ENCODE results near the gene ACTL7A.

Gene ACTL7A

DNA sequence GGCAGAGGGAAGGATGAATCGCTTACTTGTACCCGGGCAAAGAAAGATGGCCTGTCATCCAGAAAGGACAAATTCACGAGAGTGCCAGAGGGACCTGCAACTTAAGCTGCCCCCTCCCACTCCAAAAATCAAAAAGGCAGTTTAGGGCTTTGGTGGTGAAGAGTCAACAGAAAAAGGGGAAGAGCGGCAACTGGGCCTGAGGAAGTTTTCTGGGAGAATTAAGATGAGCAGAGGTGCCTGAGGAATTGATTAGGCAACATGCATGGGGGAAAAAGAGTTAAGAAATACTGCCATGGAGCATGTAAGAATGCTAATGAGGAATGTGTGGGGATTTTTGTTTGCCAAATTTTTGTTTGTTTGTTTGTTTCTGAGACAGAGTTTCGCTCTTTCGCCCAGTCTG, 4.5 kb upstream of the ACTL7A start:
- Histone ChIP-seq H3K27ac (ENCODE audit: insufficient read depth, low read length, poor library complexity, severe bottlenecking) (no peak overlapping the region), H3K27me3 (replicated peaks; ENCODE audit: control insufficient read depth, insufficient read depth, low read length, poor library complexity, severe bottlenecking) (no peaks in the 10 kb centered on the region), H3K36me3 (ENCODE audit: control insufficient read depth, insufficient read depth, low read length) (no peaks in the 10 kb centered on the region), H3K4me3 (ENCODE audit: insufficient read depth, low read depth, low read length, poor library complexity, severe bottlenecking) (no peak overlapping the region), H3K4me1 (ENCODE audit: control insufficient read depth, insufficient read depth, low read length, poor library complexity, severe bottlenecking) (no peaks in the 10 kb centered on the region), H3K9me3 (ENCODE audit: control insufficient read depth, low read length) (no peaks in the 10 kb centered on the region)
- no peak for DNase-seq

DNA sequence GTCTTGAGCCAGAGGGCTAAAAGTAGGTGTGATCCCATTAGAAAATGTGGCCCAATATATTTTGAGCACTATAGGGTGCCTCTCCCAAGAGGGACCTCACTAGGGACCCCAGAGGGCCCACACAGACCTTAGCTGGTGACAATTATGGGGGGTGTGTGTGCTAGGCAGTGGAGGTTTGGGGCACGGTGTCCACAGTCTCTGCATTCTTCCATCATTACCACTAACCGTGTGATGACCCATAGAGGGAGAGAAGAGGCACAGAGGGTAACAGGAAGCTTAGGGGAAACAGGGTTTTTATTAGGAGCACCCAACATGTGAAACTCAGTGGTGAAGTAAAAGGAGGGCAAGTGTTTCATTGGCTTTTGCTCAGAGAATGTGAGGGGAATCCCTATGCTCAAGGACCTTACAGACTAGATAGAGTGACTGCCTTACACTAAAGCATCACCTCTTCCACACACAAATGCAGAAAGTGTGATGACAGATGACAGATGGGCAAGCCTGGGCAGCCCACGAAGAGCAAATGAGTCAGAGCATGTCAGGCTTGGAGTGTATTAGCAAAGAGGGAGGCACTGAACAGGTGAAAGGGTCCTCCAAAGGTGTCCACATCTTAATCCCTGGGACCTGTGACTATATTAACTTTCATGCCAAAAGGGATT, 2.5 kb upstream of the ACTL7A start:
- H3K9me3 ChIP-seq (ENCODE audit: control insufficient read depth, low read length): no peaks in the 10 kb centered on the region
- H3K36me3 ChIP-seq (ENCODE audit: control insufficient read depth, insufficient read depth, low read length): no peaks in the 10 kb centered on the region
- no peaks in the 10 kb centered on the region for H3K4me1 ChIP-seq (ENCODE audit: control insufficient read depth, insufficient read depth, low read length, poor library complexity, severe bottlenecking)
- no peak overlapping the region for H3K4me3 ChIP-seq (ENCODE audit: insufficient read depth, low read depth, low read length, poor library complexity, severe bottlenecking)
- no peaks in the 10 kb centered on the region for H3K27me3 ChIP-seq (replicated peaks; ENCODE audit: control insufficient read depth, insufficient read depth, low read length, poor library complexity, severe bottlenecking)
- no peak for DNase-seq
- no peak overlapping the region for H3K27ac ChIP-seq (ENCODE audit: insufficient read depth, low read length, poor library complexity, severe bottlenecking)

DNA sequence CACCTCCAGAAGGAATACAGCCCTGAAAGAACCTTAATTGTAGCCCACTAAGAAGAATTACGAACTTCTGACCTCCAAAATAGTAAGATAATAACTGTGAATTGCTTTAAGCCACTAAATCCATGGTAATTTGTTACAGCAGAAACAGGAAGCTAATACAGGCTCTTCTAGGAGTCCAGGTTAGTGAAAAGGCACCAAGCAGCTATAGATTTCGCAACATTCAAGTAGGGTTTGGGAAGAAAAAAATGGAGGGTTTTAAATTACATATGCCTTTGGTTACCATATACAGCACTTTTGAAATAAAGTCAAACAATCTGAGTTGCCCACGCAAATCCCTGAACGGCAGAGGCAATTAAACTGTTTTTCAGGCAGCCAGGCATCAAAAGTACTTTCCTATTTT, 1.7 kb upstream of the ACTL7A start:
- no peaks in the 10 kb centered on the region for H3K4me1 ChIP-seq (ENCODE audit: control insufficient read depth, insufficient read depth, low read length, poor library complexity, severe bottlenecking)
- no peaks in the 10 kb centered on the region for H3K9me3 ChIP-seq (ENCODE audit: control insufficient read depth, low read length)
- H3K36me3 ChIP-seq (ENCODE audit: control insufficient read depth, insufficient read depth, low read length): no peaks in the 10 kb centered on the region
- H3K4me3 ChIP-seq (ENCODE audit: insufficient read depth, low read depth, low read length, poor library complexity, severe bottlenecking): no peak overlapping the region
- DNase-seq: no peak
- H3K27ac ChIP-seq (ENCODE audit: insufficient read depth, low read length, poor library complexity, severe bottlenecking): no peak overlapping the region
- H3K27me3 ChIP-seq (replicated peaks; ENCODE audit: control insufficient read depth, insufficient read depth, low read length, poor library complexity, severe bottlenecking): no peaks in the 10 kb centered on the region

DNA sequence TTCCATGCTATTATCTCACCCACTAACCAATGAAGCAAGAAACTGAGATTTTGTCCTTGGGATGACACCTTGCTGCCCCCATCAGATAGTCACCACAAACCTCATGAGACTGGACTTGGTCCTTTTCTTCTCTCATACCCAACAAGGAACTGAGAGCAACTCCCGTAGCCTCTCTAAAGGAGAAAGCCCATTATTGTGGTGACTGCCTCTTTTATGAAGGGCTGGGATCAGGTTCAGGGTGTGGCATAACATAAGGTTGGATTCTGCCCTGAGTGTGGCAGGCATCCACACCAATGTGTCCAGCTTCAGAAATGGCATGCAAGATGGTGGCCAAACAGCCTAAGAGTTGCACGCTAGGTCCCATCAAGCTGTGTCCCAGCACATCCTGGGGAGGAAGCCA, 1.3 kb upstream of the ACTL7A start:
- H3K27me3 ChIP-seq (replicated peaks; ENCODE audit: control insufficient read depth, insufficient read depth, low read length, poor library complexity, severe bottlenecking): no peaks in the 10 kb centered on the region
- H3K4me1 ChIP-seq (ENCODE audit: control insufficient read depth, insufficient read depth, low read length, poor library complexity, severe bottlenecking): no peaks in the 10 kb centered on the region
- no peak for DNase-seq
- no peak overlapping the region for H3K4me3 ChIP-seq (ENCODE audit: insufficient read depth, low read depth, low read length, poor library complexity, severe bottlenecking)
- H3K9me3 ChIP-seq (ENCODE audit: control insufficient read depth, low read length): no peaks in the 10 kb centered on the region
- H3K27ac ChIP-seq (ENCODE audit: insufficient read depth, low read length, poor library complexity, severe bottlenecking): no peak overlapping the region
- no peaks in the 10 kb centered on the region for H3K36me3 ChIP-seq (ENCODE audit: control insufficient read depth, insufficient read depth, low read length)

DNA sequence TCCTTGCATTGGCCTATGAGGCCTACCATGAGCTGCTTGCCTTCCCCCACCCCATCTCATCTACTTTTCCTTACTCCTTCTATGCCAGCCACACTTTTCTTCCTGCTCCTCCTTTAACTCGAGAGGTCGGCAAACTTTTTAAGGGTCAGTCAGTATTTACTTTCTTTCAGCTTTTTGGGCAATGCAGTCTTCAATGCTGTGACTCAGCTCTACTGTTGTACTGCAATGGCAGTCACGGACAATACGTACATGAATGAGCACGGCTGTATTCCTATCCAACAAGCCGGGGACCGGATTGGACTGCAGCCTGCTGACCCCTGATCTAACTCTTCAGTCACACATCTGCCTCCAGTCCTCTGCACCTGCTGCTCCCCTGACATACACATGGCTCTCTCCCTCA, 602 bp upstream of the ACTL7A start:
- DNase-seq: no peak

DNA sequence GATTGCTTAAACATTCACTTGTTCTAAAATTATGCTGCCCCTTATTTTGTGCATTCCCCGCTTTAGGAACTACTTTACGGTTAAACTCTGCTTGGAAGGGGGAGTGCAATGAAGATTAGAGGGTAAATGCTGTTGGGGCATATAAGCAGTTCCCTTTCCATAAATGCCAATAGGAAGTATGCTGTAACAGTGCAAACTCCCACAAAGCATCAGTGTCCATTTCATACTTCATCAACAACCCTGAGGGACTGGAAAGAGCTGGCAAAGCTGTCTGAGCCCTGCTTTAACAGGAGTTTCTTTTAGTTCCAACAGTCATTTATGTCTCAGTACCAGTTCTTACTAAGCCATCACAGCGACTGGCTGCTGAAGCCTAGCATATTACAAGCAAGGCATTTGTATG, 1.8 kb downstream of the ACTL7A start:
- Histone ChIP-seq H3K27ac (ENCODE audit: insufficient read depth, low read length, poor library complexity, severe bottlenecking) (no peak overlapping the region), H3K36me3 (ENCODE audit: control insufficient read depth, insufficient read depth, low read length) (peaks cover 6% of the 10 kb centered on the region), H3K4me3 (ENCODE audit: insufficient read depth, low read depth, low read length, poor library complexity, severe bottlenecking) (no peak overlapping the region), H3K27me3 (replicated peaks; ENCODE audit: control insufficient read depth, insufficient read depth, low read length, poor library complexity, severe bottlenecking) (no peaks in the 10 kb centered on the region), H3K9me3 (ENCODE audit: control insufficient read depth, low read length) (no peaks in the 10 kb centered on the region), H3K4me1 (ENCODE audit: control insufficient read depth, insufficient read depth, low read length, poor library complexity, severe bottlenecking) (no peaks in the 10 kb centered on the region)
- no peak for DNase-seq

More for the DNA sequence above, 602 bp upstream of the ACTL7A start:
- no peaks in the 10 kb centered on the region for H3K4me1 ChIP-seq (ENCODE audit: control insufficient read depth, insufficient read depth, low read length, poor library complexity, severe bottlenecking)
- no peaks in the 10 kb centered on the region for H3K9me3 ChIP-seq (ENCODE audit: control insufficient read depth, low read length)
- no peaks in the 10 kb centered on the region for H3K36me3 ChIP-seq (ENCODE audit: control insufficient read depth, insufficient read depth, low read length)
- H3K4me3 ChIP-seq (ENCODE audit: insufficient read depth, low read depth, low read length, poor library complexity, severe bottlenecking): no peak overlapping the region
- H3K27me3 ChIP-seq (replicated peaks; ENCODE audit: control insufficient read depth, insufficient read depth, low read length, poor library complexity, severe bottlenecking): no peaks in the 10 kb centered on the region
- H3K27ac ChIP-seq (ENCODE audit: insufficient read depth, low read length, poor library complexity, severe bottlenecking): no peak overlapping the region

DNA sequence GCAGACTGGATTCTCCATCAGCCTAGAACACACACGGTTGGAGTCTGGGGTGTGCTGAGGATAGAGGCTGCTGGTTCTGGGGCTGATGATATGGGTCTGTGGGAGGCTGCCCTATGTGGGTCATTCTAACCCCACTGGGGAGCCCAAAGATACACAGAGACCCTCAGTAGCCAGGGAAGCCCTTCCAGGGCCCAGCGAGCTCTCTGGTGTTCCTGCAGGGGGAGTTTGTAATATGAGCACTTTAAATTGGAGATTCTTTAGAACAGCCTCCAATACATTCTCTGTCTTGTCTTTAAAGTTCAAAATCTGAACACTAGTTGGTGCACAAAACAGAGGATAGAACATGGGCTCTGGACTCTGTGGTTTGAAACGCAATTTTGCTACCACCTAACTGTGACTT, 2.4 kb downstream of the ACTL7A start:
- DNase-seq: no peak
- Histone ChIP-seq H3K27me3 (replicated peaks; ENCODE audit: control insufficient read depth, insufficient read depth, low read length, poor library complexity, severe bottlenecking) (no peaks in the 10 kb centered on the region), H3K36me3 (ENCODE audit: control insufficient read depth, insufficient read depth, low read length) (peaks cover 6% of the 10 kb centered on the region), H3K4me3 (ENCODE audit: insufficient read depth, low read depth, low read length, poor library complexity, severe bottlenecking) (no peak overlapping the region), H3K9me3 (ENCODE audit: control insufficient read depth, low read length) (no peaks in the 10 kb centered on the region), H3K27ac (ENCODE audit: insufficient read depth, low read length, poor library complexity, severe bottlenecking) (no peak overlapping the region), H3K4me1 (ENCODE audit: control insufficient read depth, insufficient read depth, low read length, poor library complexity, severe bottlenecking) (no peaks in the 10 kb centered on the region)

DNA sequence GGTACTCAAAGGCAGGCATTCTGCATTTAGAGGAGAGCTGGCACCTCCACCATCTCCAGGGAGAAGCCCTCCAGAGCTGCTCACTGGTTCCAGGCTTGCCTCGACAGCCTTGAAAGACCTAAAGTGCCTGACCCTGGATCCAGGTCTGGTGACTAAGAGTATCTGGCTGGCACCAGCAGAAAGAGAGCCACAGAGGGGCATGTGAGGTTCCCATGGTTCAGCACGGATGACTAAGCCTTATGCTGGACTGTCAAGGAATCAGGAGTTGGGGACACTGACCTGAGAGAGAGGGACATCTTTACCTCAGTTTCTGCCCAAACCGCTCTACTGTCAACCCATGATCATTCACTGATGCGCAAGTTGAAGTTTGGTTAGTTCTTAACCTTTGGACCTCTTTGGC, 3.0 kb downstream of the ACTL7A start:
- Histone ChIP-seq H3K4me3 (ENCODE audit: insufficient read depth, low read depth, low read length, poor library complexity, severe bottlenecking) (no peak overlapping the region), H3K36me3 (ENCODE audit: control insufficient read depth, insufficient read depth, low read length) (peaks cover 6% of the 10 kb centered on the region), H3K4me1 (ENCODE audit: control insufficient read depth, insufficient read depth, low read length, poor library complexity, severe bottlenecking) (no peaks in the 10 kb centered on the region), H3K27ac (ENCODE audit: insufficient read depth, low read length, poor library complexity, severe bottlenecking) (no peak overlapping the region), H3K27me3 (replicated peaks; ENCODE audit: control insufficient read depth, insufficient read depth, low read length, poor library complexity, severe bottlenecking) (no peaks in the 10 kb centered on the region), H3K9me3 (ENCODE audit: control insufficient read depth, low read length) (no peaks in the 10 kb centered on the region)
- no peak for DNase-seq

DNA sequence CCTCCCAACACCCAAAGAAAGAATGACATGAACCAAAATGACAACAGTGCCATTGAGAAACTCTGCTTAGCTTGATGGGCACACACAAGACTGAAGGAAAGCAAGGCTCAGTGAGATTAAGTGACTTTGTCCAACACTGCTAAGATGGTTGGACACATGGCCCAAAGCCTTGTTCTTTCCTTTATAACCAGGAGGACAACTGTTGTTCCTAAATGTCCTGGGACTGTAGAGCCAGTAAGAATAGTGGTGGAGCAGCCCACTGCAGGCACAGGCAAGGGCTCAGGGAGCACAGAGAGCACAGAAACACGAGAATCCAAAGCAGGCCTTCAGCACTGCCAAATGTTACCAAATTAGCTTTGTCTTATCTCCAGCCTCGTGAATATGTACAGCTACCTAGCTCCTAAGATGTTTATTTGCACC, 3.9 kb downstream of the ACTL7A start:
- Histone ChIP-seq H3K4me1 (ENCODE audit: control insufficient read depth, insufficient read depth, low read length, poor library complexity, severe bottlenecking) (no peaks in the 10 kb centered on the region), H3K4me3 (ENCODE audit: insufficient read depth, low read depth, low read length, poor library complexity, severe bottlenecking) (no peak overlapping the region), H3K36me3 (ENCODE audit: control insufficient read depth, insufficient read depth, low read length) (peaks cover 6% of the 10 kb centered on the region), H3K9me3 (ENCODE audit: control insufficient read depth, low read length) (no peaks in the 10 kb centered on the region), H3K27me3 (replicated peaks; ENCODE audit: control insufficient read depth, insufficient read depth, low read length, poor library complexity, severe bottlenecking) (no peaks in the 10 kb centered on the region), H3K27ac (ENCODE audit: insufficient read depth, low read length, poor library complexity, severe bottlenecking) (no peak overlapping the region)
- DNase-seq: no peak

DNA sequence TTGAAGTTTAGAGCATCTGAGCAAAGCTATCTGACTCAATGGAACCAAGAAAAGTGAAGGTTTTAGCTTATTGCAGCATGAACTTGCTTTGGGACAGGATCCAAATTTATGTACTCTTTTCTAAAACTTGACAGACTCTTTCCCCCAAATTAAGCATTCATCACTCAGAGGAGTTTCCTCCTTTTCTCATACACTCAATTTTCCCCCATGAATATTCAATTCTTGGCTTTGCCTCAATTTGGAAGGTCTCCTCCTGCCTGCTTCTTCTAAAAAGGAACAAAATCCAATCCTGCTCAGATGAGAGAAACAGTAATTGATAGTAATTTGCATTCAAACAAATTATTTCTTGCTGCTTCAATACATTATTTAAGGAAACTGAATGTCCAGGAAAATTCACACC, 5.0 kb downstream of the ACTL7A start:
- Histone ChIP-seq H3K27ac (ENCODE audit: insufficient read depth, low read length, poor library complexity, severe bottlenecking) (no peak overlapping the region), H3K4me3 (ENCODE audit: insufficient read depth, low read depth, low read length, poor library complexity, severe bottlenecking) (no peak overlapping the region), H3K27me3 (replicated peaks; ENCODE audit: control insufficient read depth, insufficient read depth, low read length, poor library complexity, severe bottlenecking) (no peaks in the 10 kb centered on the region), H3K4me1 (ENCODE audit: control insufficient read depth, insufficient read depth, low read length, poor library complexity, severe bottlenecking) (no peaks in the 10 kb centered on the region), H3K9me3 (ENCODE audit: control insufficient read depth, low read length) (no peaks in the 10 kb centered on the region), H3K36me3 (ENCODE audit: control insufficient read depth, insufficient read depth, low read length) (peaks cover 12% of the 10 kb centered on the region)
- no peak for DNase-seq

Data from effector memory CD4-positive, alpha-beta T cell (primary cell).